IPS-NIHi11 (cell line): ENCODE measurements around the gene FAHD2A.
"Not testable (repeated sequence)": the region's sequence is repeated elsewhere in the genome, so short reads cannot be mapped to it uniquely, and the experiment has no call there.

Experiments used
- DNase-seq: peaks from one replicate; pipeline ENCODE4 v3.0.0; 2012; ENCODE audit warnings: mixed read lengths, low spot score

FAHD2A gene

GRCh38 chr2:95376311-95377215, 25.9 kb upstream of the FAHD2A start:
- no peak for DNase-seq

- no peak for DNase-seq
These were observed 25.0 kb upstream of the FAHD2A start for GRCh38 chr2:95377216-95378123.

GRCh38 chr2:95378281-95378680, 24.2 kb upstream of the FAHD2A start:
- DNase-seq = not testable (repeated sequence)

GRCh38 chr2:95379371-95379831, 23.1 kb upstream of the FAHD2A start:
- DNase-seq = peak; percentile 64

GRCh38 chr2:95380280-95380679, 22.2 kb upstream of the FAHD2A start:
- DNase-seq = no peak

- no peak for DNase-seq
These were observed 21.8 kb upstream of the FAHD2A start for GRCh38 chr2:95380731-95381130.

- no peak for DNase-seq
These were observed 21.0 kb upstream of the FAHD2A start for GRCh38 chr2:95381212-95382191.

GRCh38 chr2:95382192-95382591, 20.3 kb upstream of the FAHD2A start:
- DNase-seq = no peak

- no peak for DNase-seq
These were observed 19.5 kb upstream of the FAHD2A start for GRCh38 chr2:95382686-95383634.

GRCh38 chr2:95383635-95384027, 18.9 kb upstream of the FAHD2A start:
- no peak for DNase-seq

GRCh38 chr2:95384854-95385569, 17.5 kb upstream of the FAHD2A start:
- peak; percentile 53 for DNase-seq

- DNase-seq = no peak
These were observed 16.9 kb upstream of the FAHD2A start for GRCh38 chr2:95385570-95385984.

- DNase-seq = no peak
These were observed 16.5 kb upstream of the FAHD2A start for GRCh38 chr2:95386031-95386430.

- no peak for DNase-seq
These were observed 15.2 kb upstream of the FAHD2A start for GRCh38 chr2:95387358-95387757.

GRCh38 chr2:95388091-95388692, 14.3 kb upstream of the FAHD2A start:
- DNase-seq = no peak

GRCh38 chr2:95388856-95389244, 13.7 kb upstream of the FAHD2A start:
- DNase-seq = no peak

GRCh38 chr2:95389245-95390119, 13.0 kb upstream of the FAHD2A start:
- DNase-seq = peak; percentile 90

GRCh38 chr2:95390272-95390880, 12.1 kb upstream of the FAHD2A start:
- DNase-seq = no peak
